ENCODE results near the gene SRMS. TPM values are rescaled to one million over a fixed set of nuclear protein-coding genes. Genes with fewer than 3 reads are reported as not detected.

SRMS gene
- total RNA-seq, 1 donor: not detected

GRCh38 chr20:63493563-63494020 lies 54.0 kb downstream of the SRMS start:
- no peak overlapping the region for H3K4me2 ChIP-seq (ENCODE audit: insufficient read depth, low read length)
- H2AFZ ChIP-seq (ENCODE audit: low read length): no peak overlapping the region
- DNase-seq (ENCODE audit: insufficient read length, low spot score, missing footprints): peak; percentile 44
- peaks cover 24% of the 10 kb centered on the region for H3K27me3 ChIP-seq (ENCODE audit: insufficient read depth, low read length)
- no peak overlapping the region for H3K4me3 ChIP-seq (ENCODE audit: insufficient read depth, low read length)
- no peak overlapping the region for H3K27ac ChIP-seq (ENCODE audit: low read depth, low read length)
- H3K4me1 ChIP-seq (ENCODE audit: insufficient read depth, low read length): peaks cover 4% of the 10 kb centered on the region
- H3K9me3 ChIP-seq (ENCODE audit: low read depth, low read length): no peaks in the 10 kb centered on the region
- H3K36me3 ChIP-seq (ENCODE audit: insufficient read depth, low read length): no peaks in the 10 kb centered on the region
- TF ChIP-seq, protein P1, sequence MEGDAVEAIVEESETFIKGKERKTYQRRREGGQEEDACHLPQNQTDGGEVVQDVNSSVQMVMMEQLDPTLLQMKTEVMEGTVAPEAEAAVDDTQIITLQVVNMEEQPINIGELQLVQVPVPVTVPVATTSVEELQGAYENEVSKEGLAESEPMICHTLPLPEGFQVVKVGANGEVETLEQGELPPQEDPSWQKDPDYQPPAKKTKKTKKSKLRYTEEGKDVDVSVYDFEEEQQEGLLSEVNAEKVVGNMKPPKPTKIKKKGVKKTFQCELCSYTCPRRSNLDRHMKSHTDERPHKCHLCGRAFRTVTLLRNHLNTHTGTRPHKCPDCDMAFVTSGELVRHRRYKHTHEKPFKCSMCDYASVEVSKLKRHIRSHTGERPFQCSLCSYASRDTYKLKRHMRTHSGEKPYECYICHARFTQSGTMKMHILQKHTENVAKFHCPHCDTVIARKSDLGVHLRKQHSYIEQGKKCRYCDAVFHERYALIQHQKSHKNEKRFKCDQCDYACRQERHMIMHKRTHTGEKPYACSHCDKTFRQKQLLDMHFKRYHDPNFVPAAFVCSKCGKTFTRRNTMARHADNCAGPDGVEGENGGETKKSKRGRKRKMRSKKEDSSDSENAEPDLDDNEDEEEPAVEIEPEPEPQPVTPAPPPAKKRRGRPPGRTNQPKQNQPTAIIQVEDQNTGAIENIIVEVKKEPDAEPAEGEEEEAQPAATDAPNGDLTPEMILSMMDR (IDR thresholded peaks at IDR 0.05; ENCODE audit: extremely low read depth, low read depth, low read length): no peak
- no peaks in the 10 kb centered on the region for H3K79me2 ChIP-seq (ENCODE audit: insufficient read depth, low read length)
- H4K20me1 ChIP-seq (ENCODE audit: insufficient read depth, low read length): no peaks in the 10 kb centered on the region

DNA sequence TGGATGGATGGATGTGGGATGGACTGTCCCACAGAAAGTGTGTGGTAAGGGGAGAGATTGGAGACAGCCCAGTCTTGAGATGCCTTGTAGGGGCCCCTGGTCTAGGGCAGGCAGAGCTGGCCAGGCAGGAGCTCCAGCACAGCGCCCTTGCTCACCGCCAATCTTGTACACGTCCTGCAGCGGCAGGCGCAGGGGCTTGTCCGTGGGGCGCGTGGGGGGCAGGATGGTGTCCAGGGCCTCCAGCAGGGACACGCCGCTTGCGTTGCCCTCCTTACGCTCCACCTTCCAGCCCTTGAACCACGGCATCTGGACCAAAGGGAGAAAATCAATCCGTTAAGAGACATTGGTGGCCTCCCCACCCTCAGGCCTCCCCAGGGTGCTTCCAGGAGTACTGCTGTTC lies 54.6 kb downstream of the SRMS start:
- DNase-seq (ENCODE audit: insufficient read length, low spot score, missing footprints): peak; percentile 29
- Histone ChIP-seq H3K79me2 (ENCODE audit: insufficient read depth, low read length) (no peaks in the 10 kb centered on the region), H3K4me3 (ENCODE audit: insufficient read depth, low read length) (no peak overlapping the region), H3K27ac (ENCODE audit: low read depth, low read length) (no peak overlapping the region), H3K27me3 (ENCODE audit: insufficient read depth, low read length) (peaks cover 20% of the 10 kb centered on the region), H4K20me1 (ENCODE audit: insufficient read depth, low read length) (no peaks in the 10 kb centered on the region), H3K4me1 (ENCODE audit: insufficient read depth, low read length) (peaks cover 4% of the 10 kb centered on the region), H2AFZ (ENCODE audit: low read length) (no peak overlapping the region), H3K36me3 (ENCODE audit: insufficient read depth, low read length) (no peaks in the 10 kb centered on the region), H3K4me2 (ENCODE audit: insufficient read depth, low read length) (no peak overlapping the region), H3K9me3 (ENCODE audit: low read depth, low read length) (no peaks in the 10 kb centered on the region)
- TF ChIP-seq, protein P1 (IDR thresholded peaks at IDR 0.05; ENCODE audit: extremely low read depth, low read depth, low read length): no peak

DNA sequence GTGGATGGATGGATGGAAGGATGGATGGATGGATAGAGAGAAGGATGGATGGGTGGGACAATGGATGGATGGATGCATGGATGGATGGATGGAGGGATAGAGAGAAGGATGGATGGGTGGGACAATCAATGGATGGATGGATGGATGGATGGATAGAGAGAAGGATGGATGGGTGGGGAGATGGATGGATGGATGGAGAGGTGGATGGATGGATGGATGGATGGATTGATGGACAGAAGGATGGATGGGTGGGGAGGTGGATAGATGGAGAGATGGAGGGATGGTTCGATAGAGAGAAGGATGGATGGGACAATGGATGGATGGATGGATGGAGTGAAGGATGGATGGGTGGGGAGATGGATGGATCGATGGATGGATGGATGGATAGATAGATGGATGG lies 55.0 kb downstream of the SRMS start:
- H3K36me3 ChIP-seq (ENCODE audit: insufficient read depth, low read length): no peaks in the 10 kb centered on the region
- H3K4me2 ChIP-seq (ENCODE audit: insufficient read depth, low read length): no peak overlapping the region
- H2AFZ ChIP-seq (ENCODE audit: low read length): no peak overlapping the region
- no peaks in the 10 kb centered on the region for H3K79me2 ChIP-seq (ENCODE audit: insufficient read depth, low read length)
- H4K20me1 ChIP-seq (ENCODE audit: insufficient read depth, low read length): no peaks in the 10 kb centered on the region
- H3K4me3 ChIP-seq (ENCODE audit: insufficient read depth, low read length): no peak overlapping the region
- no peaks in the 10 kb centered on the region for H3K9me3 ChIP-seq (ENCODE audit: low read depth, low read length)
- no peak overlapping the region for H3K27ac ChIP-seq (ENCODE audit: low read depth, low read length)
- peaks cover 4% of the 10 kb centered on the region for H3K4me1 ChIP-seq (ENCODE audit: insufficient read depth, low read length)
- peaks cover 18% of the 10 kb centered on the region for H3K27me3 ChIP-seq (ENCODE audit: insufficient read depth, low read length)
- TF ChIP-seq, protein P1 (IDR thresholded peaks at IDR 0.05; ENCODE audit: extremely low read depth, low read depth, low read length): no peak
- DNase-seq (ENCODE audit: insufficient read length, low spot score, missing footprints): no peak

- no peak overlapping the region for H3K27ac ChIP-seq (ENCODE audit: low read depth, low read length)
- TF ChIP-seq, protein P1 (IDR thresholded peaks at IDR 0.05; ENCODE audit: extremely low read depth, low read depth, low read length): no peak
- no peak overlapping the region for H3K4me3 ChIP-seq (ENCODE audit: insufficient read depth, low read length)
- H2AFZ ChIP-seq (ENCODE audit: low read length): no peak overlapping the region
- peaks cover 4% of the 10 kb centered on the region for H3K4me1 ChIP-seq (ENCODE audit: insufficient read depth, low read length)
- no peak for DNase-seq (ENCODE audit: insufficient read length, low spot score, missing footprints)
- no peak overlapping the region for H3K4me2 ChIP-seq (ENCODE audit: insufficient read depth, low read length)
- no peaks in the 10 kb centered on the region for H3K36me3 ChIP-seq (ENCODE audit: insufficient read depth, low read length)
- H4K20me1 ChIP-seq (ENCODE audit: insufficient read depth, low read length): no peaks in the 10 kb centered on the region
- no peaks in the 10 kb centered on the region for H3K9me3 ChIP-seq (ENCODE audit: low read depth, low read length)
- H3K79me2 ChIP-seq (ENCODE audit: insufficient read depth, low read length): no peaks in the 10 kb centered on the region
- peaks cover 16% of the 10 kb centered on the region for H3K27me3 ChIP-seq (ENCODE audit: insufficient read depth, low read length)
Measured at GRCh38 chr20:63491635-63492230, 55.8 kb downstream of the SRMS start.

All from osteoblast (primary cell).